Measurements from ENCODE around the gene STX16.
A peak's percentile ranks its signal among the peaks of the same experiment; 100 is the strongest.
"Not testable (repeated sequence)": the region's sequence is repeated elsewhere in the genome, so short reads cannot be mapped to it uniquely, and the experiment has no call there.

STX16 gene

DNA sequence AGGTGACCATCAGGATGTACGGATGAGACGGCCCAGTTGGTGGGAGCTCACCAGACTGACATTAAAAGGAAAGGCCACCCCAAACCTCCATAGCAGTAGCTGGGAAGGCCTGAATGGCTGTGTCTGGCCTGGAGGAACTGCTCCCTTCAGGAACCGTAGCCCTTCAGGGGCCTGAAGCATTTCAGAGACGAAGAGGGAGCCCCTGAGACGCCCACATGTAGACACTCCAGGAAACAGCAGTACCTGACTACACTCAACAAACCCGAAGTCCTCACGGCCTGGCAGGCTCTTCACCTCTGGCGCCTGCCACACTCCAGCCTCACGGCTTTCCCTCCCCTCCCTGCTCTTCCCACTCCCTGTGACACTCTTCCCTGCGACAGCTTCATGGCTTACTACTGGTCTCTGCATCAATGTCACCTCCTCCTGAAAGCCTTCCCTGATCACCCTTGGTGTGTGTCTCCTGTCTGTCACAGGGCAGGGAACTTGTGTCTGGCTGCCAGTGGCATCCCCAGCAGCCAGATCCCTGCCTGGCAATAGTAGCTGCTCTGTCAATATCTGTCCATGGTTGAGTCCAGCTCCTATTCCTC lies 14.6 kb upstream of the STX16 start:
- no peak for DNase-seq (ENCODE audit: low spot score)

DNA sequence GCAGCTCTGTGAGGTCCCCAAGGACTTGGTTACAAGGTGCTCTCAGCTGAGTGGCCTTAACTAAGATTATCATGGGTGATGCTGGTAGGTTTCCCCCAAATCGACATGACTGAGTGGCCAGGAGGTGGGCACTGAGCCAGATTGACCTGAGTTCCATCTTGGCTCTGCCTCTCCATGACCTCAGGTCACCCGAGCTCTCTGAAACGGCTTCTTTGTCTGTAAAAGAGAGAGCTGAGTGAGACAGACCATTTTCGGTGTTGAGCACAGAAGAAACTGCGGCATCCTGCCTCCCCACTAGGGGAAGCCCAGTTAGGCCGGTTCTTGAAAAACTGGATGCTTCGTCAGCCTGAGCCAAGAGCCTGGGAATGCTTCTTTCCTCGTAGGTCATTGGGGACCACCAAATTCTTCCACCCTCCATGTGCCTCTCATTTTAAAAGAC lies 14.1 kb upstream of the STX16 start:
- DNase-seq (ENCODE audit: low spot score) = no peak

DNA sequence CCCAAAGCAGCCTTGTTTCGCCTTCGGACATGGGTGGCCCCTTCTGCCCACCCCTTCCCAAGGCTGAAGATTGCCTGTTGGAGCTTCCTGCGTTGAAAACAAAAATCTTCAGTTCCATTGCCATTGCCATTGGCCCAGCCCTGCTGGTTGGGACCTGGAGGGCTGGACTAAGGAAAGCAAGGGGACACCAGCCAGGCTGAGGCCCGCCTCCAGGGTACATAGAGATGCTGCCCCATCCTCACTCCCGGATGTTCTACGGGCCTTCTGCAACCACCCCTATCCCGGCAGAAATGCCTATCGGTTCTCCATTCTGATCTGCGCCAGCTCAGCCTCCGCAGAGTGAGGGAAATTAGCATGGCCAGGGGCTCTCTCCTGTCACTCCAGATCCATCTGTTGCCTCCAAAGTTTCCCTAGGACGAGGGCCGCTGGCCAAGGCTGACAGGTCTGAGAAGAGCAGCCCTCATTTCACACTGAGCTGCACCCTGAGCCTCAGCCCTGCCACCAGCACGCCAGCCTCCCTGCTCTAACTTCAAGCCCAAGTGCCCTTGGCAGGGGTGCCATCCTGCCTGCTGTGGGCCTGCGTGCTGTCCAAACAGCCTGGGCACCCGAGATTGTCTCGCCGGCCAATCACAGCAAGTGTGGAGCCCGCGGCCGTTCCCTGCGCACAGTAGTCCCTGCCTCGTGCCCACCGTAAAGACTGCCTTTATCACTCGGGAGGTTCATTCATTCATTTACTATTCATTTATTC lies 13.4 kb upstream of the STX16 start:
- DNase-seq (ENCODE audit: low spot score) = no peak

DNA sequence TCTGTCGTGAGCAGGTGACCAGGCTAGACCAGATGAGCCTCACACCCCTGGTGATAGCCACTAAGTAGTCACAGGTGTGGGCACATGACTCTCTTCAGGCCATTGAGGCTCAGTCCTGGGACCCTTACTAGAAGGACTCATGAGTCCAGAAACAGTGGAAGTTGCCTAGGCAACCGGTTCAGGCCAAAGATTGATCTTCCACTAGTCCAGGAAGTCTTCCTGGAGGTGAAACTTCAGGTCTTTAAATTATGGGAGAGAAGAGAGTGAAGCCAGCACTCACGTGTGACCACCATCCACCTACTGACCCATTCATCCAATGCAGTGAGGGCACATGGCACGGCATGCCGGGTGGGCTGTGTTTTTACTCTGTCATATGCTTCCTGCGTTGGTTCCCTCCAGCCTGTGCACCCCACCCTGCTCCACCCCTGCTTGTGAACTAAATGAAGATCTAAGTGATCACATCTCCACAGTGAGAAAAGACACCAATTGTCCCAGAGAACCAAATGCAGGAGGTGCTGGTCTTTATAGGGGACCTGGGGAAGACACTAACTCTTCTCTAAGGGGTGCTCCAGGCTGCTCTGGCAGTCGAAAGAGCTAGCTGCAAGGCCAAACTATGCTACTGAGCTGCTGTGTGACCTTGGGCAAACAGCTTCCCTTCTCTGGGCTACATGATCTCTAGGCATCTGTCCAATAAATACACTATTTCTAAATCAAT lies 12.5 kb upstream of the STX16 start:
- DNase-seq (ENCODE audit: low spot score) = no peak

DNA sequence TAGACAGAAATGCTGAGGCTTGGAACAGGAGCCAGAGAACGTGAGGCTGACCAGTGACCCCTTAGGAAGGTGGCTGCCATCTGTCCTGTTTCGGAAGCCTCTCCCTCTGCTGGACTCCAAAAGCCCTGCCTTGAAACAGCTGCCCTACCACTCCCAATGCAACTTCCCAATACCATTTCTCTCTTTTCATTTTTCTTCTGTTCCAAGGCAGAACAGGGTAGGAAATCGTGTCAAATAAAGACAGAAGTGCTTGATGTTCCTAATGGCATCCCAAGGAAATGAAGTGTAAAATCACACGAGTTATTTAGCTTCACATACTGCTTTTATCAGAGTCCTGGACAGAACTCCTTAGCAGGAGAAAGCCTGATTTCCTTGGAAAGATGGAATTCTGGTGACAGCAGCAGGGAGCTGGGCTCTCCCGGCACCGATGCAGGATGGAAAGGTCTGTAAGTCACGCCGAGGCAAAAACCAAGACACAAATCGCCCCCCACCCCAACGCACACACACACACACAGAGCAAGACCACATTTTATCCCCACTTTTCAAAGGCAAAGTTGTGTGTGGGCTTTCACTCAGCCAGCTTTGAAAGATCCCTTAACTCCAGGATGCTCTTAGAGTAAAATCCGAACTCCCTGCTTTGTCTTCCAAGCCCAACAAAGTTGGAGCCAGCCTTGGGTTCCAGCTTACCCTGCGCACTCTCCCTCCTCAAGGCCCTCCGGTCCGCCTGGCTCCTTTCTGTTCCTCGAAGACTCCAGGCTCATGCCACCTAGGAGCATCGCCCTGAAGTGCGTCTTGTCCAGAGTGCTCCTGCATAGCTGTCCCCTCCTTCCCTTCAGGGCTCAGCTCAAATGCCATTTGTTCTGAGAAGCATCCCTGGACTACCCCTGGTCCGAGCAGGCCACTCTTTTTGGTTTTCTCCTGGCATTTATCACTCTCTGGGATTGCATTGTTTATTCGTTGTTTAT lies 11.6 kb upstream of the STX16 start:
- no peak for DNase-seq (ENCODE audit: low spot score)

DNA sequence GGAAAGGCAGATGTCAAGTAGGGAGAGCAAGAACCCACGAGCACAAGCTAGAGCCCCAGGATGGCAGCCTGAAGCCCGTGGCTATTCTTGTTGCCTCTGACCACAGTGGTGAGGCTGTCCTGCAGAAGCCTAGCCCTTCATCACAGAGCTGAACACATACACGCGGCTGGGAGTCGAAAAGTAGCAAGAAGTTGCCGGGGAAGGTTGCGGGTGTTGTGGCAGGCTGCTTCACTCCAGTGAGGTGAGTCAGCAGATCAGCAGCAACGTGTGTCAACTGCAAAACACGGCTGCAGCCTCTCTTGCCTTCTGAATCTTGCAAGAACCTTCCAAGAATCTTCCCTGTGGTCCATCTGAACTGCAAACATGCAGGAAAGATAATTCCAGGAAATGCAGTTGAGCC lies 10.6 kb upstream of the STX16 start:
- no peak for DNase-seq (ENCODE audit: low spot score)

DNA sequence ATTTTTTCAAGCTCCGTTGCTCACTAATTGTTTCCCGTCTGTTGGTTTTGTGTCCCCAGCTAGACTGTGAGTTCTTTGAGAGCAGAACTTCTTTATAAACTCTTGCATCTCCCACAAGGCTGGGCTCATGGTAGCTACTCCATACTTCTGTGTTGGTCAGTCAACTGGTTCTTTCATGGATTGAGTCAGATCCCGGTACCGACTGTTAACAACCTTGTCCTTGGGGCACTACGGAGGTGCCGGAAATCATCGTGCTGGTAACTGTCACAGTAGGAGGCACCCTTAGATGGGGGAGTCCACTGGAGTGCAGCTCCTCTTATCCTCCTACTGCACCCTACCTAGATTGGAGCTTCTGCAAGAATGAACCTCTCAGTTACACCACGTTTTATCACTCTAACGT lies 8.6 kb upstream of the STX16 start:
- no peak for DNase-seq (ENCODE audit: low spot score)

DNA sequence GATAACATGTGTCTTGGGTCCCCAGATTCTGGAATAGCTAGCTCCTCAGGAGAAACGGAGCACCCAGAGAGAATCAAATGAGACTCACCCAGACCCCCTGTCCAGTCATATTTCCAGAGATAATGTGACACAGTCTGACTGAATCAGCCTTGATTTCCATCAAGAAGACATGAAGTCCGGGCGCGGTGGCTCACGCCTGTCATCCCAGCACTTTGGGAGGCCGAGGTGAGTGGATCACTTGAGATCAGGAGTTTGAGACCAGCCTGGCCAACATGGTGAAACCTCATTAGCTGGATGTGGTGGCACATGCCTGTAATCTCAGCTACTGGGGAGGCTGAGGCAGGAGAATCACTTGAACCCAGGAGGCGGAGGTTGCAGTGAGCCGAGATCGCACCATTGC lies 8.2 kb upstream of the STX16 start:
- not testable (repeated sequence) for DNase-seq (ENCODE audit: low spot score)

DNA sequence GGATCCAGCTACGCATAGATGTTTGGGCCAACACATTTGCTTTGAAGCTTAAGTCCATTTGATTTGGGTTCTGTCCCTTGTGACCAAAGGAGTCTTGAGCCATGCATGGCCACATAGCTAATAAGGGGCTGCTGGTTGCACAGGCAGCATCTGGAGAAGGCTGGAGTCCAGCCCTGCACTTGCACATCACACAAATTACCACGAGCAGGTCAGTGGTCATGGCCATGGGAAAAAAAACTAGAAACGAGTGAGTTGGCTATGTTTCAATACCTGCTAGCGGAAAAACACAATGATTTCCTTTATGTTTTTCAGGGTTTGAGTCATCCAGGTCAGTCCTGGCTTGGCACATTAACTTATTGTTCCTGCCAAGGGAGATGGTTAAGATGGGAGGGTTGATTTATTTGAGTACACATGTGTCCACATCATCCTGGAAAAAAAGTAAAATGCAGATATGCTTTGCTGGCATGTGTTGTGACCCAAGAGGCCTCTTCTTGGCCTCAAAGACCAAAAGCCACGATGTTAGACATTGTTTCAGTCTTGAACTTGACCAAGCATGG lies 5.6 kb upstream of the STX16 start:
- DNase-seq (ENCODE audit: low spot score) = peak; percentile 21

DNA sequence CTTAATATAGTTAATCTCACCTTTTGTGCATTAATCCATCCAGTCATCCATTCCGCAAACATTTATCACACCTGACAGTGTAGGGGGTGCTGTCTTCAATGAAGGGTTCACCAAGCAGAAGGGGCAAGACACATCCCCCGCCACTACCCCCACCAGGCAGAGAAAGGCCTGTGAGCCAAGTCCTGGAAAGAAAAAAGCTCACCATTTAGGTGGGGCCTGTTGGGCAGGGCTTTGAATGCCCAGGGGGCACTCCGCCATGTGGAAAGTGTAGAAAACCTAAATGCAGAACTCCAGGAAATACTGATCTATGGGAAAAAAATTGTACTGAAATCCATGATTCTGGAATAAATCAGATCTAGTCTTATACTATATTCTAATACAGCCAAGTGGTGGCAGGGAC lies 4.8 kb upstream of the STX16 start:
- DNase-seq (ENCODE audit: low spot score) = no peak

DNA sequence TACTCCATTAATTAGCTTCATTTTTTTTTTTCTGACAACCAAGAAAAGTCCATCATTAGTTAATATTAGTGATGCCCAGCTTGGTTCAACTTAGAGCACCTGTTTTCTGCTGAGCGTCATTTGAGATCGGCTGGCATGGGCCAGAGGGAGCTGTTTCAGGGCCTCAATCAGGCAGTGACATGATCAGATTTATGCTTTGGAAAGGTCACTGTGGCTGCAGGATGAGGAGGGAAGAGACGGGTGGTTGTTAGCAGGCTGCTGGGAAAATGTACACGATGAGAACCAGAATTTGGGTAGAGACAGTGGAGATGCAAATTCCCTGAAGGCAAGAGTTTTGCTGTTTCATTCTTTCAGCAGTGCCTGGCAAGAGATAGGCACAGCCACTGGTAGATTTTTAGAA lies 4.4 kb upstream of the STX16 start:
- DNase-seq (ENCODE audit: low spot score) = no peak

DNA sequence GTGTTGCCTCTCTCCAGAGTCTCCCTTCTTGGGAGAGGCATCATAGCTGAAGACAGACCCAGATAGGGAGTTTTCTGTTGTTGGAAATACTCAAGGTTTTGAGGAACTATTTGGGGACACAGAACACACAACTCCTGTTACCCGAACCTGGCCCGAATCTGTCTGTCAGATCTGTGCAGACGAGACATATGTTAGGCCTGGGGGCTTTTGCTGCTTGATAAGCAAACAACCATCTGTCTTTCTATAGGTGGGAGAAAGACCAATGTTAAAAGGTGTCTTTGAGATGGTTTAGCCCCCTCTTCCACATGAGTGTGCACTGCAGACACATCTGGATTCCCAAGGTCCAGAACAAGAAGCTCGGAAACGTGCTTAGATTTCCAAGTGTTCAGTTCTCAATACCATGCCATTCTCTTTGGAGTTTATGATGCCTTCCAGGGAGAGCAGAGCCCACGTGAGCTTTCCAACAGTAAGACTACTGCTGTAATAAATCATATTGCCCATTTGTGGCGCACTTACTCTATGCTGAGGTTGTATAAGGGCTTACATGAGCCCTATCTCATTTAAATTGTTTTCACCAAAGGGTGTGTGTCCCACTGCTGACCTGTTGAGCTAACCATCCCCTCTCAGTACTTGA lies 3.8 kb upstream of the STX16 start:
- no peak for DNase-seq (ENCODE audit: low spot score)

DNA sequence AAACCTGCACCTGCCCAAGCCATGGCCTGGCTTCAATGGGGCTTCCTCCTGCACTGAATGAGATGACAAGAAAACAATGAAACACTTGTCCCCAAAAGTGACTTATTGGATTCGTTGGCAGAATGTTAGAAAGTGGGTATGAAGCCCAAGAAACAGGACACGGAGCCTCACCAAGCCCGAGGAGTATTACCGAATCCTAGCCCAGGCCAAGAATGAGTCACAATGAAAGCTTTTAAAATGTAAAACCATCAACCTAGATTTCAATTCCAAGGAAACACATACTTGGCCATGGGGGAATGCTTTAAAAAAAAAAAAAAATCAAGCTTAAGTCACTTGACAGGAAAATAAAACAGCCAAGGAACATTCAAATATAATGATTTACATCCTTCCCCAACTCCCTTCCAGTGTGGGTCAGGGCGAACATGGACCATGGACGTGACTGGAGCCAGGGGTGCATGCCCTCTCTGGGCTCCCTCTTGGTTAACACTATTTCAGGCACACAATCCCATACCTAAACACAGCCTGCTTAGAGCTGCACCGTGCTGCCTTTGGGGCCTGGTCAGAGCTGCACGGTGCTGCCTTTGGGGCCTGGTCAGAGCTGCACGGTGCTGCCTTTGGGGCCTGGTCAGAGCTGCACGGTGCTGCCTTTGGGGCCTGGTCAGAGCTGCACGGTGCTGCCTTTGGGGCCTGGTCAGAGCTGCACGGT lies 3.1 kb upstream of the STX16 start:
- DNase-seq (ENCODE audit: low spot score) = no peak

DNA sequence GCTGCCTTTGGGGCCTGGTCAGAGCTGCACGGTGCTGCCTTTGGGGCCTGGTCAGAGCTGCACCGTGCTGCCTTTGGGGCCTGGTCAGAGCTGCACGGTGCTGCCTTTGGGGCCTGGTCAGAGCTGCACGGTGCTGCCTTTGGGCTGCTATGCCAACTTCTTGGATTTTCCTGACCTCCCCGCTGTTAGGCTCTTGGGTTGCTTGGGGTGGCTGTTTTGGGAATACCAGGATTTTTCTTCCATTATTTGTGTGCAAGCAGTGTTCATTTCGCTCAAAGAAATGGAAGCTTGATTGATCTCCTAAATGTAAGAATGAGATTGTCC lies 2.6 kb upstream of the STX16 start:
- DNase-seq (ENCODE audit: low spot score) = not testable (repeated sequence)

DNA sequence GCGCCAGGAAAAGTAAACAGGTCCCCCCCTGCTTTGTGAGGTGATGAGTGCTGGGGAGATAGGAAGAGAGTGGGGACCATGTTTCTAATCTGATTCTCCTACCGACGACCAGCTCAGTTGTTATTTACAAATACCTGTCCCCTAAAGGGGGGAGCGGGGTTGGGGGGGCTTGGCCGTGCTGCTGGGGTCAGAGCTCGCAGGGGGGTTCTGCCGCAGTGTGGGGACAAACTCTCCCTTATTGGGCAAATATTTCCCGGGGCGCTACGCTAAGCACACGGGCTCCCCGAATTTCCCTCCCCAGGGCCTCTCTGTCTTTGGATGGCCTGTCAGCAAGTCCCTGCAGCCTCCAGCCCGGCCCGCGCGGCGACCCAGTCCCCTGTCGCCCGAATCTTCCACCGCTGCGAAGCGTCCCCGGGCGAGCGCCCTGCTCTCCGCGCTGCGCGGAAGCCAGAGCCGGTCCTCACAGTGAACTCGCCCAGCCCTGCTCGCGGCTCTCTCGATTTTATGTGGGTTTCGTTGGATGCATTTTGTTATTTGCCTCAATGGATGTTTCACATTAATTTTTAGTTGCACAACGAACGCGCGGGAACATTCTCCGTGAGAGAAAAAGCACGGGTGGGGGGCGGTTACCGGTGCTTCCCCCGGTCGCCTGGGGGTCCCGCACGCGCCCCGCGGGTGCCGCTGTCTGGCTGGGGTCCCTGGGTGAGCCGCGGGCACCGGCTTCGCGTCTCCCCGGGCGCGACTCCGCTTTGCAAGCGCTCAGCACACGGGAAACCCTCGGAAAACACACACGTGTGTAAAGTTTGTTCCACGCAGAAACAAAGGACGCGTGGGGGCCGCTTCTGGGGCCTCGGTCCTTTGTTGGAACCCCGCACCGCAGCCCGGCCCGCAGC lies 1.5 kb upstream of the STX16 start:
- DNase-seq (ENCODE audit: low spot score) = no peak

DNA sequence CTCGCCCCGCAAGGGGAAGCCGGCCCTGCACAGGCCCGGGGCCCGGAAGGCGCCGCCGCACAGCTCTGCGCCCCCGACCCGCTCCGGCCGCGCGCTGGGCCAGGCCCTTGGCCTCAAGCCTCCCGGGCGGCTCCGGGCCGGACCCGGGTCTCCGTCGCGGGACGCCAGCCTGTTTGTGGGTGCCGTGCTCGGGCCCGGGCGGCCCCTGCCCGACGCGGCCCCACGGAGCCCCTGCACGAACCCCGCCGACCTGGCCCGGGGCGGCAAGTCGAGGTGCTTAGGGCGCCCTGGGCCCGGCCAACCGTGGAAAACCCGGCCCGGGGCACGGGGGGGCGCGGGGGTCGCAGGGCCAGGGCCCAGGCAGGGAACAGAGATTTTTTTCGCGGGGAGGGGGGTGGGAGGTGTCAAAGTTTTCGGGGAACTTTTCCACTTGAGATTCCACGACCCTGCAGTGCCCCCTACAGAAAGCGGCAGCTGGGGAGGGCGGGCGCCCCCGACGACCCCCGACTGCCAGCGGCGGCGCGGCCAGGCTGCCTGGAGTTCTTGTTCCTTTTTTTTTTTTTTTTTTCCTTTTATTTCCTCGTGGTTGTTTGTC lies 805 bp upstream of the STX16 start:
- no peak for DNase-seq (ENCODE audit: low spot score)

DNA sequence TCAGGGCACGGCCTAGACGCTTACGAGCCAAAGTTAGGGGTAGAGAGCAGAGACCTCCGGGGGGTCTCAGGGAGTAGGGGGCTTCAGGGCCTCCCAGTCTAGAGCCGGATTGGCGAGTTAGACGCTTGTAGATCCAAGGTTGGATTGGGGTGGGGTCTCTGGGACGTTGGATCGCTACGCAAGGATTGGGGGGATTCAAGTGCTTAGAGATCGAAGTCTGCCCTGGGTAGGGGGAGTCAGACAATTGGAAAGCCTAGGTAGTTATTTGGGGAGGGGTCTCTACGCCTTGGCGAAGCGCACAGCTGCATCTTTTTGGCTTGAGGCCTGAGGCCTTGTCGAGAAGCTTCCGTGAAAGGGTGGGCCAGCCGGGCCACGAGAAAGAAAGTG lies 469 bp downstream of the STX16 start:
- no peak for DNase-seq (ENCODE audit: low spot score)

DNA sequence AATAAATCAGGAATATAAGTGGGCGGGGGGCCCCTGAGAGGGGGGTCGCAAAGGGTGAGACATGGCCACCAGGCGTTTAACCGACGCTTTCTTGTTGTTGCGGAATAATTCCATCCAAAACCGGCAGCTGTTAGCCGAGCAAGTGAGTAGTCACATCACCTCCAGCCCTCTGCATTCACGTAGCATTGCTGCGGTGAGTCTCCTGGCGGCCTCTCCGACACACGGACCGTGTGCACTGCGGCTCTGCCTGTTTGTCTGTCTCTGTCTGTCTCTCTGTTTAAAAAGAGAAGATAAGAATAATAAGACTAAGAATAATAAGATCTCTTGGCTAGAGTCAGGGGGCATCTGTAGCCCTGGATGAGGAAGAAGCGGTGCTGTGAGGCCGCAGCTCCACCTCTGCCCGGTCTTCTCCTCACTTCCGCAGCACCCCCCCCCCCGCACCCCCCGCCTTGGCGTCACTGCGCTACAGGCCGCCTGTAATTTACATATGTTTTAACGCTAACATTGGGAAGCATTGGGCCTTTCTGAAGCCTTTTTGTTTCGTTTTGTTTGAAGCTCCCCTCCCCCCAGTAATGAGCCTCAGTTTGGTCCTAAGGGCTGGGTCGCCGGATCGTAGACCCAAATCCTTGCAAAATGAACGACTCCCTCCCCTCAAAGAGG lies 993 bp downstream of the STX16 start:
- peak; percentile 46 for DNase-seq (ENCODE audit: low spot score)
